ENCODE data around the gene TMEM81. TPM values are rescaled to one million over a fixed set of nuclear protein-coding genes. Genes with fewer than 3 reads are reported as not detected.

The TMEM81 gene
- total and polyA plus RNA-seq, 4 donors, result 0.78 to 2.8 (median 0.89) TPM

- TF ChIP-seq RXRA (IDR thresholded peaks at IDR 0.05), result no peak
- no peak for TF ChIP-seq JUND (IDR thresholded peaks at IDR 0.05)
These were observed 23.5 kb downstream of the TMEM81 start (continued) for GRCh38 chr1:205060746-205061145.

GRCh38 chr1:205059660-205060059, 24.6 kb downstream of the TMEM81 start:
- peaks cover 0 to 3% (median 0%) of the 10 kb centered on the region in 4 donors for H3K4me1 ChIP-seq (ENCODE audit: control insufficient read depth in 4 of 4, insufficient read depth in 4 of 4, low read length in 3 of 4)
- no peak overlapping the region for H3K9ac ChIP-seq (ENCODE audit: low read depth in 1 of 2, low read length in 2 of 2)
- no peaks in the 10 kb centered on the region for H3K27me3 ChIP-seq (ENCODE audit: control insufficient read depth in 4 of 4, insufficient read depth in 4 of 4, low read length in 3 of 4)
- H3K9me3 ChIP-seq (ENCODE audit: control insufficient read depth in 4 of 4, low read length in 3 of 4), result no peaks in the 10 kb centered on the region
- H3K36me3 ChIP-seq (ENCODE audit: control insufficient read depth in 4 of 4, insufficient read depth in 3 of 4, low read depth in 1 of 4, low read length in 3 of 4), result no peaks in the 10 kb centered on the region
- no peak overlapping the region for H3K4me3 ChIP-seq (ENCODE audit: low read depth in 1 of 3, low read length in 3 of 3)
- no peak overlapping the region for H3K27ac ChIP-seq (ENCODE audit: low read depth in 1 of 2, low read length in 2 of 2)
- no peak for DNase-seq (ENCODE audit: low spot score)
- WGBS, result 94% methylated on average over 6 of the region's 6 CpGs
- no peak for TF ChIP-seq RAD21 (IDR thresholded peaks at IDR 0.05)
- TF ChIP-seq CTCF (IDR thresholded peaks at IDR 0.05; ENCODE audit: low read depth, low read length, missing input control), result no peak
- no peak for TF ChIP-seq EGR1 (IDR thresholded peaks at IDR 0.05; ENCODE audit: low read depth in 2 of 2)
- TF ChIP-seq REST (IDR thresholded peaks at IDR 0.05), result no peak
- no peak for TF ChIP-seq ATF3 (IDR thresholded peaks at IDR 0.05)
- TF ChIP-seq SP1 (IDR thresholded peaks at IDR 0.05), result no peak
- TF ChIP-seq ZBTB33 (IDR thresholded peaks at IDR 0.05), result no peak
- no peak for TF ChIP-seq RXRA (IDR thresholded peaks at IDR 0.05)
- TF ChIP-seq TAF1 (conservative IDR thresholded peaks at IDR 0.05), result no peak
- no peak for TF ChIP-seq MAX (IDR thresholded peaks at IDR 0.05)
- TF ChIP-seq JUND (IDR thresholded peaks at IDR 0.05), result no peak
- no peak for TF ChIP-seq YY1 (IDR thresholded peaks at IDR 0.05)
- no peak for TF ChIP-seq GABPA (IDR thresholded peaks at IDR 0.05 in 1 of 2, conservative IDR thresholded peaks at IDR 0.05 in 1 of 2)
- TF ChIP-seq FOXA2 (IDR thresholded peaks at IDR 0.05), result no peak
- no peak for TF ChIP-seq FOXA1 (IDR thresholded peaks at IDR 0.05)
- TF ChIP-seq HNF4G (IDR thresholded peaks at IDR 0.05), result no peak
- no peak for TF ChIP-seq HNF4A (conservative IDR thresholded peaks at IDR 0.05)
- TF ChIP-seq NR2F2 (IDR thresholded peaks at IDR 0.05), result no peak
